HEK293 (cell line): Measurements from ENCODE around the gene SGPL1.

Experiments
- CTCF ChIA-PET: fragments of 350-600 bp; formaldehyde crosslinking; extraction: SDS; loops from one replicate; lab custom pipeline; 2021; ENCODE audit warnings: antibody characterized with exemption; lab: Yijun Ruan, JAX
- POLR2A ChIA-PET: fragments of 300-600 bp; formaldehyde crosslinking; extraction: SDS; loops from one replicate; lab custom pipeline; 2020; ENCODE audit warnings: antibody characterized with exemption, inconsistent platforms; lab: Yijun Ruan, JAX
- H3K27ac ChIP-seq: fragments of 200-500 bp; sonication (Bioruptor generic); 2 replicates; pipeline ENCODE4 v1.5.1; 2014; ENCODE audit warnings: low read depth, low read length, control low read depth, inconsistent platforms; ENCODE audit errors: extremely low read depth
- H3K36me3 ChIP-seq, 2 experiments: fragments of 200-500 bp in 1 of 2; sonication (Bioruptor generic) in 1 of 2; 1 replicate in 1 of 2; 2 replicates in 1 of 2; pipeline ENCODE4 v1.5.1; 2014 to 2017; ENCODE audit warnings: inconsistent platforms in 2 of 2, low read length in 2 of 2; ENCODE audit not compliant: control insufficient read depth in 2 of 2, insufficient read depth in 1 of 2
- H3K4me1 ChIP-seq: fragments of 200-500 bp; sonication (Bioruptor generic); 2 replicates; pipeline ENCODE4 v1.5.1; 2014; ENCODE audit warnings: mild to moderate bottlenecking, low read length, inconsistent platforms; ENCODE audit not compliant: control insufficient read depth, insufficient read depth
- H3K4me3 ChIP-seq: 2 replicates; pipeline ENCODE4 v1.5.1; 2011; ENCODE audit warnings: low read depth, mild to moderate bottlenecking, control low read depth, low read length, moderate library complexity
- H3K9me3 ChIP-seq: fragments of 200-500 bp; sonication (Bioruptor generic); 2 replicates; pipeline ENCODE4 v1.5.1; 2014; ENCODE audit warnings: low read depth, low read length, inconsistent platforms; ENCODE audit not compliant: control insufficient read depth, insufficient read depth
- HIC1 ChIP-seq: fragments of 450-650 bp; formaldehyde crosslinking; IDR thresholded peaks from 2 replicates; pipeline ENCODE4 v1.5.1; 2016; ENCODE audit warnings: missing biosample characterization, missing genetic modification characterization
- HOXA7 ChIP-seq: sonication (generic); formaldehyde crosslinking; IDR thresholded peaks from 2 replicates; pipeline ENCODE4 v1.8.1; 2022; ENCODE audit warnings: missing genetic modification reagents, borderline replicate concordance
- KLF17 ChIP-seq: fragments of 450-650 bp; formaldehyde crosslinking; IDR thresholded peaks from 2 replicates; pipeline ENCODE4 v1.5.1; 2016; ENCODE audit warnings: missing biosample characterization, missing genetic modification characterization
- KLF9 ChIP-seq: fragments of 450-650 bp; formaldehyde crosslinking; IDR thresholded peaks from 2 replicates; pipeline ENCODE4 v1.5.1; 2016; ENCODE audit warnings: missing biosample characterization, missing genetic modification characterization, low read depth
- PRDM2 ChIP-seq: fragments of 450-650 bp; formaldehyde crosslinking; IDR thresholded peaks from 2 replicates; pipeline ENCODE4 v1.5.1; 2016; ENCODE audit warnings: missing biosample characterization, missing genetic modification characterization, borderline replicate concordance
- SCRT2 ChIP-seq: fragments of 450-650 bp; formaldehyde crosslinking; IDR thresholded peaks from 2 replicates; pipeline ENCODE4 v1.5.1; 2016; ENCODE audit warnings: missing biosample characterization, missing genetic modification characterization
- SP2 ChIP-seq: fragments of 450-650 bp; formaldehyde crosslinking; IDR thresholded peaks from 2 replicates; pipeline ENCODE4 v1.5.1; 2016; ENCODE audit warnings: missing biosample characterization, missing genetic modification characterization
- ZFP3 ChIP-seq: fragments of 450-650 bp; formaldehyde crosslinking; IDR thresholded peaks from 2 replicates; pipeline ENCODE4 v1.5.1; 2016; ENCODE audit warnings: low read depth, missing biosample characterization, missing genetic modification characterization
- ZIC2 ChIP-seq: fragments of 450-650 bp; formaldehyde crosslinking; IDR thresholded peaks from 2 replicates; pipeline ENCODE4 v1.5.1; 2016; ENCODE audit warnings: missing biosample characterization, missing genetic modification characterization
- ZNF223 ChIP-seq: fragments of 450-650 bp; formaldehyde crosslinking; IDR thresholded peaks from 2 replicates; pipeline ENCODE4 v1.5.1; 2016; ENCODE audit warnings: missing biosample characterization, missing genetic modification characterization
- ZNF426 ChIP-seq: fragments of 450-650 bp; formaldehyde crosslinking; IDR thresholded peaks from 2 replicates; pipeline ENCODE4 v1.5.1; 2017; ENCODE audit warnings: missing biosample characterization, missing genetic modification characterization, mild to moderate bottlenecking, inconsistent platforms, moderate library complexity
- ZNF473 ChIP-seq: fragments of 450-650 bp; formaldehyde crosslinking; IDR thresholded peaks from 2 replicates; pipeline ENCODE4 v1.5.1; 2017; ENCODE audit warnings: missing biosample characterization, missing genetic modification characterization
- ZNF513 ChIP-seq: fragments of 450-650 bp; IDR thresholded peaks from 2 replicates; pipeline ENCODE4 v1.5.1; 2018; ENCODE audit warnings: missing biosample characterization, missing genetic modification characterization
- ZNF544 ChIP-seq: fragments of 450-650 bp; formaldehyde crosslinking; IDR thresholded peaks from 2 replicates; pipeline ENCODE4 v1.5.0; 2017; ENCODE audit warnings: missing biosample characterization, missing genetic modification characterization
- ZNF560 ChIP-seq: fragments of 450-650 bp; formaldehyde crosslinking; IDR thresholded peaks from 2 replicates; pipeline ENCODE4 v1.5.1; 2017; ENCODE audit warnings: missing biosample characterization, missing genetic modification characterization, borderline replicate concordance
- ZNF621 ChIP-seq: fragments of 450-650 bp; formaldehyde crosslinking; IDR thresholded peaks from 2 replicates; pipeline ENCODE4 v1.5.1; 2017; ENCODE audit warnings: missing biosample characterization, missing genetic modification characterization
- ZNF664 ChIP-seq: fragments of 450-650 bp; formaldehyde crosslinking; IDR thresholded peaks from 2 replicates; pipeline ENCODE4 v1.5.1; 2016; ENCODE audit warnings: missing biosample characterization, missing genetic modification characterization
- ZNF704 ChIP-seq: fragments of 450-650 bp; formaldehyde crosslinking; IDR thresholded peaks from 2 replicates; pipeline ENCODE4 v1.5.1; 2016; ENCODE audit warnings: missing biosample characterization, missing genetic modification characterization
- ZNF777 ChIP-seq: fragments of 450-650 bp; formaldehyde crosslinking; IDR thresholded peaks from 2 replicates; pipeline ENCODE4 v1.5.1; 2017; ENCODE audit warnings: missing biosample characterization, missing genetic modification characterization, borderline replicate concordance

The SGPL1 gene

GRCh38 chr10:70799124-70799523 lies 16.6 kb upstream of the SGPL1 start:
- ChIA-PET POLR2A (no interaction called here), CTCF (no interaction called here)
- Histone ChIP-seq H3K36me3 (no peaks in the 10 kb centered on the region), H3K9me3 (no peaks in the 10 kb centered on the region), H3K4me3 (no peak overlapping the region), H3K4me1 (no peaks in the 10 kb centered on the region), H3K27ac (no peak overlapping the region)
- TF ChIP-seq KLF17 (tag by site-specific recombination) (no peak), SP2 (tag by site-specific recombination) (no peak), ZNF621 (tag by site-specific recombination) (no peak), PRDM2 (no peak), ZNF473 (no peak), ZNF560 (tag by site-specific recombination) (no peak), ZNF426 (tag by site-specific recombination) (no peak), ZNF664 (tag by site-specific recombination) (no peak), ZFP3 (no peak), HOXA7 (CRISPR knock-in tag) (no peak), ZNF223 (tag by site-specific recombination) (no peak), KLF9 (no peak), SCRT2 (tag by site-specific recombination) (no peak), ZNF704 (tag by site-specific recombination) (no peak), ZNF544 (tag by site-specific recombination) (no peak), ZIC2 (tag by site-specific recombination) (no peak), ZNF513 (tag by site-specific recombination) (no peak), ZNF777 (tag by site-specific recombination) (no peak), HIC1 (no peak)
